Pancreas (tissue), 10 donors: ENCODE data around the gene SFSWAP. TPM values are rescaled to one million over a fixed set of nuclear protein-coding genes. Genes with fewer than 3 reads are reported as not detected.
A peak's percentile ranks its signal among the peaks of the same experiment; 100 is the strongest.
"Not testable (repeated sequence)": the region's sequence is repeated elsewhere in the genome, so short reads cannot be mapped to it uniquely, and the experiment has no call there.

Experiments used
- ATAC-seq, 4 donors: fragments of 200-7000 bp; cut with Tn5 transposase; one replicate each; pipeline versions ENCODE4 v1.8.0 to v1.9.1; 2020; ENCODE audit warnings: mild to moderate bottlenecking in 4 of 4, moderate library complexity in 4 of 4
- DNase-seq, 6 donors: peaks; one replicate each; pipeline ENCODE4 v3.0.0-alpha.2; 2020
- FAIRE-seq: peaks from 2 replicates; lab custom pipeline; 2012; peaks lifted over from hg19 to GRCh38; lab: Jason Lieb, UNC
- H3K27ac ChIP-seq, 4 donors: fragments of 200-600 bp; sonication (generic); 1 replicate in 3 of 4; 2 replicates in 1 of 4; pipeline versions ENCODE4 v1.5.0 to v1.8.0; 2020
- H3K27me3 ChIP-seq, 4 donors: fragments of 200-600 bp; one replicate each; pipeline ENCODE4 v1.8.0; 2021
- H3K36me3 ChIP-seq, 3 donors: fragments of 200-600 bp; sonication (generic) in 1 of 3; one replicate each; pipeline versions ENCODE4 v1.5.0 to v1.8.0; 2020 to 2021
- H3K4me1 ChIP-seq, 3 donors: fragments of 200-600 bp; one replicate each; pipeline ENCODE4 v1.8.0; 2021
- H3K4me3 ChIP-seq, 4 donors: fragments of 200-600 bp; sonication (generic) in 2 of 4; one replicate each; pipeline versions ENCODE4 v1.5.0 to v1.8.0; 2020 to 2021
- H3K9me3 ChIP-seq, 4 donors: fragments of 200-600 bp; one replicate each; pipeline ENCODE4 v1.8.0; 2021
- CTCF ChIP-seq, 4 donors: fragments of 200-600 bp; sonication (generic) in 3 of 4; IDR thresholded peaks; one replicate each; pipeline versions ENCODE4 v1.5.0 to v1.8.0; 2021; ENCODE audit warnings: antibody characterized with exemption in 4 of 4
- WGBS, 2 donors: extraction: QIAGEN DNeasy Blood & Tissue Kit; methylation state at CpG; one replicate each; pipeline ENCODE4 v1.1.7; 2013; 5-methylcytosine and 5-hydroxymethylcytosine counted together
- intact Hi-C, 3 donors: fragments of 100-400 bp; cut with DNase I; formaldehyde crosslinking; loops; one replicate each; pipeline versions ENCODE4 v1.11.1 to v1.14.2; 2022
- polyA plus RNA-seq, 2 donors: library from polyadenylated mRNA; stranded (reverse); fragments of 200-250 nt; gene quantifications; one replicate each; pipeline ENCODE4 v1.2.3, GENCODE V29; 2013
- total RNA-seq, 6 donors: library from RNA; stranded (reverse); fragmentation: NEBNext Ultra II Directional in 4 of 6; extraction: Animal tissue kit (Norgen Biotek cat#: 25700) in 4 of 6; gene quantifications; one replicate each; pipeline versions ENCODE4 v1.2.1 to v1.2.4, GENCODE V29; 2021 to 2023
- donor health status: healthy with polysubstance abuse.
- donor health status: DM: no; HTN: no; CAD: no; lungs with moderate emphysema.
- donor health status: DM: no; HTN: no; CAD: no.
- donor health status: control.
- donor health status: control.
- donor health status: Bipolar disorder and iron deficiency.
- donor health status: DM: yes; HTN: yes; CAD: no.
- donor health status: DM: no; HTN: no; CAD: no.
- donor health status: DM: no; HTN: no; CAD: no.
- donor health status: DM: yes; HTN: yes; CAD: no.

SFSWAP gene
- total and polyA plus RNA-seq, 8 donors = 12.9 to 50.7 (median 20.6) TPM

GRCh38 chr12:131737150-131737827, 26.4 kb downstream of the SFSWAP start:
- 91% methylated on average over 21 of the region's 21 CpGs for WGBS, 2 donors
- Histone ChIP-seq H3K4me3 (no peak overlapping the region), H3K27me3 (no peaks in the 10 kb centered on the region), H3K36me3 (peaks cover 0 to 40% (median 23%) of the 10 kb centered on the region in 3 donors), H3K9me3 (no peaks in the 10 kb centered on the region), H3K27ac (no peak overlapping the region), H3K4me1 (no peaks in the 10 kb centered on the region)
- FAIRE-seq (no peak), ATAC-seq (peak in 1 of 4 donors; percentile 20), DNase-seq (no peak)
- no peak for TF ChIP-seq CTCF (IDR thresholded peaks at IDR 0.05)
- intact Hi-C loops = no loop called here

- no peak for ATAC-seq
- peaks cover 3 to 38% (median 22%) of the 10 kb centered on the region in 3 donors for H3K36me3 ChIP-seq
- no peaks in the 10 kb centered on the region for H3K4me1 ChIP-seq
- 81 to 89% methylated on average over 5 of the region's 5 CpGs for WGBS, 2 donors
- TF ChIP-seq CTCF (IDR thresholded peaks at IDR 0.05) = no peak
- no peak for DNase-seq
- intact Hi-C loops = no loop called here
- no peak for FAIRE-seq
- no peak overlapping the region for H3K4me3 ChIP-seq
- no peaks in the 10 kb centered on the region for H3K27me3 ChIP-seq
- no peak overlapping the region for H3K27ac ChIP-seq
- no peaks in the 10 kb centered on the region for H3K9me3 ChIP-seq
These were observed 27.3 kb downstream of the SFSWAP start for GRCh38 chr12:131738196-131738595.

- WGBS, 2 donors = 93 to 96% methylated on average over 2 of the region's 2 CpGs
- intact Hi-C loops = no loop called here
- no peak for FAIRE-seq
- H3K4me1 ChIP-seq = no peaks in the 10 kb centered on the region
- no peak for TF ChIP-seq CTCF (IDR thresholded peaks at IDR 0.05)
- no peaks in the 10 kb centered on the region for H3K27me3 ChIP-seq
- no peak for DNase-seq
- no peak overlapping the region for H3K4me3 ChIP-seq
- H3K9me3 ChIP-seq = no peaks in the 10 kb centered on the region
- H3K27ac ChIP-seq = no peak overlapping the region
- peaks cover 14 to 28% (median 14%) of the 10 kb centered on the region in 3 donors for H3K36me3 ChIP-seq
- ATAC-seq = no peak
These were observed 29.7 kb downstream of the SFSWAP start for GRCh38 chr12:131740626-131741025.

- not testable (repeated sequence) for DNase-seq, FAIRE-seq
These were observed 31.9 kb downstream of the SFSWAP start for GRCh38 chr12:131742761-131743160.

GRCh38 chr12:131743410-131743809, 32.5 kb downstream of the SFSWAP start:
- H3K9me3 ChIP-seq, FAIRE-seq, intact Hi-C loops, ATAC-seq, H3K4me3 ChIP-seq, DNase-seq, H3K4me1 ChIP-seq, H3K27me3 ChIP-seq, H3K27ac ChIP-seq: not testable (repeated sequence)
- peaks cover 14 to 38% (median 14%) of the 10 kb centered on the region in 3 donors for H3K36me3 ChIP-seq
- WGBS, 2 donors = 98 to 100% methylated on average over 8 of the region's 8 CpGs

More at GRCh38 chr12:131742761-131743160, 31.9 kb downstream of the SFSWAP start:
- intact Hi-C loops, H3K27ac ChIP-seq, H3K4me3 ChIP-seq, H3K9me3 ChIP-seq, H3K4me1 ChIP-seq, H3K27me3 ChIP-seq, ATAC-seq: not testable (repeated sequence)
- H3K36me3 ChIP-seq = peaks cover 14 to 36% (median 14%) of the 10 kb centered on the region in 3 donors
- 95 to 99% methylated on average over 3 of the region's 3 CpGs for WGBS, 2 donors

GRCh38 chr12:131743880-131744279, 33.0 kb downstream of the SFSWAP start:
- DNase-seq, H3K4me3 ChIP-seq, H3K27ac ChIP-seq, H3K9me3 ChIP-seq, FAIRE-seq, H3K27me3 ChIP-seq, H3K4me1 ChIP-seq, intact Hi-C loops, ATAC-seq: not testable (repeated sequence)
- 97 to 98% methylated on average over 4 of the region's 4 CpGs for WGBS, 2 donors
- peaks cover 14 to 41% (median 14%) of the 10 kb centered on the region in 3 donors for H3K36me3 ChIP-seq

GRCh38 chr12:131744675-131745074, 33.8 kb downstream of the SFSWAP start:
- intact Hi-C loops, H3K27me3 ChIP-seq, H3K4me1 ChIP-seq, ATAC-seq, H3K9me3 ChIP-seq, H3K27ac ChIP-seq, FAIRE-seq, H3K4me3 ChIP-seq, DNase-seq: not testable (repeated sequence)
- 95 to 98% methylated on average over 1 of the region's 1 CpG for WGBS, 2 donors
- H3K36me3 ChIP-seq = peaks cover 14 to 41% (median 14%) of the 10 kb centered on the region in 3 donors
